Erythroblast (primary cell): ENCODE results near the gene L3MBTL2.

Source experiments
- GATA1 ChIP-seq: IDR thresholded peaks from 2 replicates; pipeline ENCODE4 v1.6.1; 2011; ENCODE audit warnings: low read depth, mild to moderate bottlenecking, control low read depth, low read length, moderate library complexity
- POLR2A ChIP-seq: IDR thresholded peaks from 2 replicates; pipeline ENCODE4 v1.6.1; 2011; ENCODE audit warnings: mild to moderate bottlenecking, low read length

GRCh38 chr22:41169157-41169556 is 36.0 kb upstream of the L3MBTL2 start:
- TF ChIP-seq POLR2A, result no peak
- no peak for TF ChIP-seq GATA1
